Left kidney (tissue), 2 donors: Measurements from ENCODE around the gene EHHADH. TPM values are rescaled to one million over a fixed set of nuclear protein-coding genes. Genes with fewer than 3 reads are reported as not detected.

ENCODE experiments used
- DNase-seq: peaks from one replicate; pipeline ENCODE4 v3.0.0-alpha.2; 2013
- polyA plus RNA-seq: library from polyadenylated mRNA; unstranded; fragments of 120-200 nt; gene quantifications from one replicate; pipeline ENCODE4 v1.2.1, GENCODE V29; 2013; ENCODE audit not compliant: insufficient read length

The EHHADH gene
- polyA plus RNA-seq, 1 donor = 30.8 TPM

- no peak for DNase-seq
Observed at GRCh38 chr3:185149591-185149990, 104.3 kb downstream of the EHHADH start.

- DNase-seq = no peak
Observed at GRCh38 chr3:185145511-185145910, 108.3 kb downstream of the EHHADH start.

GRCh38 chr3:185144784-185145183, 109.1 kb downstream of the EHHADH start:
- no peak for DNase-seq

Other genes with a start within 250 kb of the EHHADH start
- 9.9 TPM for gene C3orf70, start 101.0 kb downstream of the EHHADH start, polyA plus RNA-seq
- 56.1 TPM for gene MAP3K13, start 109.1 kb upstream of the EHHADH start, polyA plus RNA-seq
- 36.6 TPM for gene TMEM41A, start 245.0 kb upstream of the EHHADH start, polyA plus RNA-seq